ENCODE measurements around the gene APLF.
A peak's percentile ranks its signal among the peaks of the same experiment; 100 is the strongest.

The APLF gene

DNA sequence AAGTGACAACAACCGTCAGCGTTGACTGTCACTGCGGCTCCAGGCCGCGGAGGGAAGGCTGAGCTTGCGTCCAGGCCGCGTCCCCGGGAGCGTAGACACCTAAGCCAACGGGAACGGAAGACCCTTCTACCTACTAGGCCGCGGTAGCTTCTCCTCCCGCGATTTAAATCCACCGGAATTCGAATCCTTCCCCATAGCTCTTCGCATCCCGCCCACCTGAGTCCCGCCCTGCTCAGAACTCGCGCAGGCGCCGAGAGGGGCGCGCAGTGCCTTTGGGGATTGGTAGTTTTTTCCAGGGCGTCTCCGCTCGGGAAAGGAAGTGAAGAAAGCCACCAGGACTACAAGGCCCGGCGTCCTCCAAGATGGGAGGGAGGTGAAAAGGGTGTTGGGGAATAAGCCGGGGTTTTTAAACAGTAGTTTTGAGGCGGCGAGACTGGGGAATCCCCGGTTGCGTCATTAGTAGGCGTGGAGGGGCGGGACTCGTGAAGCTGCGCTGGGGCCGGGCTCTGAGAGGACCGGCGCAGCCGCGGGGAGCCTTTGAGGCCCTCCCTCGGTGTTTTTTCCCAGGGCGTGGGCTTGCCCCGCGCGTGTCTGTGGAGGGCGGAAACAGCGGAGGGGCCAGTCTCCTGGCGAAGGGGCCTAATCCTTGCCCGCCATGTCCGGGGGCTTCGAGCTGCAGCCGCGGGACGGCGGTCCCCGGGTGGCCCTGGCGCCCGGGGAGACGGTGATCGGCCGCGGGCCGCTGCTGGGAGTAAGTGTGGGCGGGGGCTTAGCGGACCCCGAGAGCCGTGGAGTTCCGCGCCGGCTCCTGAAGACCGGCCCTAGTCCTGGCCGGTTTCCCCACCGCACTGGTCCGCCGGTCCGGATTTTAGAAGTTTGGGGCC lies at the start of gene APLF, which contains the start of gene FBXO48:
TSS of gene APLF (plus strand) at position 509 of the 884 bp plus-strand sequence. CDS start at position 656, 147 bp downstream.
TSS of gene FBXO48 (minus strand) at position 218 of the 884 bp plus-strand sequence. CDS start 2,149 bp downstream, outside the sequence.
- peak; percentile 100 for DNase-seq (ENCODE audit: low read depth)

- DNase-seq (ENCODE audit: low read depth), result no peak
Observed at GRCh38 chr2:68417926-68418325, 49.5 kb upstream of the APLF start.

DNA sequence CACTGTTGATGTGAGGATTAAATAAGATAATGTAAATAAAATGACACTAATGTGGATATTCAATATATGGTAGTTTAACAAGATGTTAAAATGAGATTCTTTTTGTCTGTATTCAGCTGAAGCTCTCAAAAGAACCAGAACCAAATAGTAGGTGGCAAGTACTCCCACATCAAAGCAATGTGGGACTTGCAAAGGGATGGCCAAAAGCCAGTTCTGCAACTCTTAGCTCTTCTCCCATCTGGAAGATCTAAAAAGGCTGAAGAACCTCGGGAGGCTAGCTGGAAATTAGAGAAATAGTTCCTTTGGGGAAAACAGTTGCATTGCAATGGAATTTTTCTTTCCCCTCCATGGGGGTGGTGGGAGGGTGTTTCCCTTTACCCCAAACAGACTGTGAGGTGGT lies 49.0 kb upstream of the APLF start:
- no peak for DNase-seq (ENCODE audit: low read depth)

GRCh38 chr2:68418855-68419254 lies 48.5 kb upstream of the APLF start:
- DNase-seq (ENCODE audit: low read depth), result no peak

GRCh38 chr2:68420254-68420910 lies 47.0 kb upstream of the APLF start:
- peak; percentile 50 for DNase-seq (ENCODE audit: low read depth)

DNA sequence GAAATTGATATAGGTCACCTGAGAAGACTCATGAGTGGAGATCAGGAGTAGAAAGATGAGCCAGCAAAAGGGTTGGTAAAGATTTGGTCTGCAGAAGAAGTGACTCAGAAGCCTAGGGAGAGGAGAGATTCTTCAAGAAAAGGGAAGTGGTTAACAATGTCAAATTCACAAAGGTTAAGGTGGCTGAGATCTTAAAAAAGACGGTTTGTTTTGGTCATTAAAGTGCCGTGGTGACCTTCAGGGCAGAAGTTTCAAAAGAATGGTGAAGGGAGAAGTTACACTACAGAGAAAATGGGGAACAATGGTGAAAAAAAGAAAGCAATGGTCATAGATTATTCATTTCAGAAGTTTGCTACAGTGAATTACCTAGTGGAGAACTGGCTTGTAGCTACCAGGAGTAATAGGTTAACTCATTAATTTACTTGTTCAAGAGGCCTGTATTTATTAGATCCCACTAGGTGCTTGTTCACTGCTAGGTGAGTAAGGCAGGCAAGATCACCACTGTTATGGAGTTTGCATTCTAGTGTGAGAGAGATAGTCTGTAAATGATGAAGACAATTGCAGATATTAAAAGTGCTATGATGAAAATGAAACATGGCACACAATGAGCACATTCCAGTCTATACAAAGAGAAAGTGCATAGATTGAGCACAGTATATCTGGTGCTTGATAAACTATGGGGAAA lies 43.3 kb upstream of the APLF start:
- DNase-seq (ENCODE audit: low read depth), result peak; percentile 50

DNA sequence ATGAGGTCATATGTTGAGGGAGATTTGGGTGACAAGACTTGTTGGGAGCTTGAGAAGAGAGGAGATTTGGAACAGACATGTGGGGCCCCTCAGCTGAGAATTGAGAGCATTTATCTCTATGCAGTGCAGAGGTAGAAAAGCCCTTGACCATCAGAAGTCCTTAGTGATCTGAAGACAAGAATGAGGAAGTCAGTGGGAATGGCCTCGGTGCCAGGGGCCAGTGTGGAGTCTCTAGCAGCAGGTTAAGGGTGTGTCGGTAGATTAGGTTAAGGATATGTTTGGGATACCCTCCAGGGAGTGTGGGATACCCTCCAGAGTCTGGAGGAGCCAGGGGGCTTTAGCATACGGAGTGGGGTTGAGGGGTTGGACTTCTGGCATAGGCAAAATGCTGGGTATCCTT lies 41.9 kb upstream of the APLF start:
- DNase-seq (ENCODE audit: low read depth), result no peak

- DNase-seq (ENCODE audit: low read depth), result no peak
Observed at GRCh38 chr2:68426446-68426845, 40.9 kb upstream of the APLF start.

- DNase-seq (ENCODE audit: low read depth), result peak; percentile 95
Observed at GRCh38 chr2:68426848-68427579, 40.4 kb upstream of the APLF start.

DNA sequence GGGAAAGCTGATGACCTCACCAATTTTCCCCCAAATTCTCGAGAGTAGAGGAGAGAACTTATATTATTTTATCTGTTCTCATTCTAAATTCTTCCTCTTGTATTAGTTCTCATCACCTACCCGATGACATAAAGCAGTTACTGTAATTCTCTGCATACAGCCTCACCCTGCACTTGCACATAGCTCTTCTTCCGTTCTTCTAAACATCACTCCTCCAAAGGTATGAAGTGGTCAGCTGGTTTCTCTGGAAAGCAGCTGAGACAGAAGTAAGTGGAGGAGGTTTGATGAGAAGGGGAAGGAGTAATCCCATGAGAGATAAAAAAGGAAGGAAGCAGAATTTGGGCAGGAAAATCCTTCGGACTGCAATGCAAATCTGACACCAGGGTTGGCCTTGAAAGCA lies 39.3 kb upstream of the APLF start:
- peak; percentile 70 for DNase-seq (ENCODE audit: low read depth)

GRCh38 chr2:68428746-68429145 lies 38.6 kb upstream of the APLF start:
- DNase-seq (ENCODE audit: low read depth), result peak; percentile 16

DNA sequence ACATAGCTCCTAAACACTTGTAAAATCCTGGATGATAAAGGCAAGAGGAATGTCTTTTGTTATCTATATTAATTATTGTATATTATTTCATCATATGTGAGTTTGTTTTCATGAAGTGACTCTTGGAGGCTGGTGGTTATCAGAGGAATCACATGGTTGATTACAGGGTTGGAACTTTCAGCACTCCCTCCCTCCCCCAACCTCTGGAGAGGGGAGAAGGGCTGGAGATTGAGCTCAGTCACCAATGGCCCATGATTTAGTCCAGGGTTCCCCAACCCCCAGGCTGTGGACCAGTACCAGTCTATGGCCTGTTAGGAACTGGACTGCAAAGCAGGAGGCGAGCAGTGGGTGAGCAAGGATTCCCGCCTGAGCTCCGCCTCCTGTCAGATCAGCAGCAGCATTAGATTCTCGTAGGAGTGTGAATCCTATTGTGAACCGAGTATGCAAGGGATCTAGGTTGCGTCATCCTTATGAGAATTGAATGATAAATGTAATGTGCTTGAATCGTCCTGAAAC lies 38.0 kb upstream of the APLF start:
- DNase-seq (ENCODE audit: low read depth), result peak; percentile 59

DNA sequence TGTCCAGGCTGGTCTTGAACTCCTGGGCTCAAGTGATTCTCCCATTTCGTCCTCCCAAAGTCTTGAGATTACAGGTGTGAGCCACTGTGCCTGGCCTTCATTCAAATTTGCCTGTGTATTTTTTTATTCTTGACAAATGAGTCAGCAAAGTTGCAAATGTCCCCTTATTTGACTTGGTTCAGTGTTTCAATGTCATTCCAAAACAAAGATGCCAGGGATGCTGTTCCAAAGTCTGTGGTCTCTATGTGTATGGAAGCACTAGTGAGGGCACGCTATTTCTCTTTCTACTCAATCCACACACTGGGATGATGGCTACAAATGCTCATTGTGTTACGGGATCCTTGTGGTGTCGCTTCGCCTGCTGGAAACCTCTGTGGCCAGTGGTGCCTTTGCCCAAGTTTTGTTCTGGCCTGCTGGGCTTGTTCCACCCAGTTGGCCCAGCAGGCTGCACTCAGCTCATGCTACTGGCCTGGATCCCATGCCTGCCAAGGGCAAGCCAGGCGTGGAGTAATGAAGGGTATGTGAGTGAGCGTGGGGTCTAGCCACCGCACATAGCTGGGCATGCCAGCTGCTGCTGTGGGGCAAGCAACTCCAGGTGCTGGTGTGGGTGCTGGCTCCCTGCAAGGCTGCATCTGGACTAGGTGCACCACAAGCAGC lies 35.9 kb upstream of the APLF start:
- no peak for DNase-seq (ENCODE audit: low read depth)

DNA sequence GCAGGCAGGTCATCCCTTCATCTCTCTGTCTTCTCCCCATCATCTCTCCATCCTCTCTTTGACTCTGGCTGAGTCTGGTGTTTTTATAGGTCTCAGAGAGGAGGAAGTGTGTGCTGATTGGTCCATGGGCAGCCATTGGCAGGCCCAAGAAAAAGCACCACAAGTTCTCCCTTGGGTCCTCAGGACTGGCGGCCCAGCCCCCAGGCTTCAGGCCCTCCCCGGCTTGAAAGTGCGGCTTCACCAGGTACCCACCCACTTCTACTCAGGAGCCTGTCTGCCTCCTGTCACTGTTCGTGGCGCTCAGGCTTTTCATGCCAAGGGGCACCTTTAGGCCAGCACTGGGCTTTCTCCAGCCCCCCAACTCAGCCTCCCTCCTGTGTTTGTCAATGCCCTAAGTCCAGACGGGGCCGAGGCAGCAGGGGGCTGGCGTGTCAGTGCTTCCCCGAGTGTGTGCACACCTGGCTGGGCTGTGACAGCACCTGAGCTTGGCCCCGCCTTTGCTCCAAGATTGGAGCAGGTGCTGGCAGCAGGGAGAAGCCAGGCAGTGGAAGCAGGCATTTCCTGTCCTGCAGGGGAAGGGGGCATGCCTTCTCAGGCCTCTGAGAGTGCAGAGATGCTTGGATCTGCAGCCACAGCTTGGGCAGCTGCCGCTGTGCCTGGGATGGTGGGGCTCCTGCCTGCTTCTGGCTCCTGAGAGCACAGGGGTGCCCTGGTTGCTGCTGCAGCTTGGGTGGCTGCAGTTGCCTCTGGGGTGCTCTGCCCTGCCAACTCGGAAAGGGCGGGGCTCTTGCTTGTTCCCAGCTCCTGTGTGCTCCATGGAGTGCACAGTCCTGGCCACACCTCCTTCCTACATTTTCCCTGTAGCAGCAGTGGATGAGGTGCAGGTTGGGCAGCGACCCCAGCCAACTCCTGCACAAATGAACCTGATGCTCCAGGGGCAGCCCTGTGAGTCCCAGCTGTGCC lies 34.4 kb upstream of the APLF start:
- DNase-seq (ENCODE audit: low read depth), result no peak

- DNase-seq (ENCODE audit: low read depth), result no peak
Observed at GRCh38 chr2:68434981-68435380, 32.4 kb upstream of the APLF start.

GRCh38 chr2:68435615-68436014 lies 31.8 kb upstream of the APLF start:
- DNase-seq (ENCODE audit: low read depth), result peak; percentile 84

DNA sequence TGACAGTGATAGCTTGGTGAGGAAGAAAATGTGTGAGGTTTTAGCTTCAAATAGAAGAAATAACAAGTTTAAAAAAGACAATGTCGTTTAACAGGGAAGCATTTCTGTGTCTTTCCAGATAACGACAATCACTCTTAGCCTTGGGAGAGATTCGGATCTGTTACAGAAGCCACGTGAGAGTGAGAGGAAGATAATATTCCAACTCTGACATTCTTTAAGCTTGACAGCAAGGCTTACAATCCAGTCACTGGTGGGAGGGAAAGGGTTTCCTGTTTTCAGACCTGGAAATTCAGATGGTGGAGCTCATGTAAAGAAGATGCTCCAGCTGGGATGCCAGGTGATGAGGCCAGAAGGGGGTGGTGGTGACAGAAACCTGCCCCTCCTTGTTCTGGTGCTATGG lies 31.1 kb upstream of the APLF start:
- peak; percentile 78 for DNase-seq (ENCODE audit: low read depth)

DNA sequence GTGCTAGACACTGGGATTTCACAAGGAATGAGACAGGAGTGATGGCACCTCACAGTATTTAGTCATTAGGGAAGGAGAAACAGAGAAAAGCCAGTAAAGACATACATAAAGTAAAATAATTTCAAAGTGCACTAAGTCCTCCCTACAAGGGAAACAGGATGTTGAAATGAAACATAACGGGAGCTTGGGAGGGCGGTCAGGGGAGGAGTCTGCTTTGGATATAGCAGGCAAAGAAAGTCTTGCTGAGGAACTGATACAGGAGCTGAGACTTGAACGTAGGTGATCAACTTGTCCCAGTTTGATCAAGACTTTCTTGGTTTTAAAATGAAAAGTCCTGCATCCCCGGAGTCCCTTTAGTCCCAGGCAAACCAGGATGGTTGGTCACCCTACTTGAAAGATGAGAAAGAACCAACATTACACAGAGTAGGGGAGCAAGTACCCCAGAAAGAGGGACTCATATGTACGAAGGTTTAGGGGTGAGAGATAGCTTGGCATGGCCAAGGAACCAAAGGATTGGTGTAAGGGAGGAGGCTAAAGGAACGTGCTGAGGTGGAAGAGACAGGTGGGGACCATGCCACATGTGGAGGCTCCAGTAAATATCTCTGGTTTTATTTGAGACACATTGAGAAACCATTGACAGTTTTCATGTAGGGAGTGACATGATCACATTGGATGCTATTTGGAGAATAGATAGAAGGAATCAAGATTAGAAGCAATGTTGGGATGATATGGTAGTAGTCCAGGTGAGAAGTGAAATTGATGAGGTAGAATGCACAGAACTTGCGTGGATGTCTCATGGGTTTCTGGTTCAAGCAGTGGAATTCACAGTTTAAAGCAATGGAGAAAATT lies 28.7 kb upstream of the APLF start:
- peak; percentile 45 for DNase-seq (ENCODE audit: low read depth)

All from iris pigment epithelial cell (primary cell).